GM12878 (cell line): ENCODE results near the gene PREB. TPM values are rescaled to one million over a fixed set of nuclear protein-coding genes. Genes with fewer than 3 reads are reported as not detected.

ENCODE experiments used
- ATAC-seq: fragments of 200-7000 bp; cut with Tn5 transposase; 3 replicates; pipeline ENCODE4 v1.9.1; 2020; ENCODE audit warnings: mild to moderate bottlenecking, moderate library complexity
- BruUV-seq: library from RNA; stranded (reverse); fragments of 400-500 nt; replicated peaks from 2 replicates; lab custom pipeline; 2021; lab: Mats Ljungman, UMichigan
- CTCF ChIA-PET: fragments of 300-600 bp; sonication (Branson Sonifier 250); formaldehyde crosslinking; extraction: SDS; loops from one replicate; lab custom pipeline; 2021; ENCODE audit warnings: inconsistent platforms; lab: Yijun Ruan, JAX
- POLR2A ChIA-PET: fragments of 350-600 bp; formaldehyde crosslinking; extraction: SDS; loops from one replicate; lab custom pipeline; 2021; ENCODE audit warnings: inconsistent platforms; lab: Charles Lee
- RAD21 ChIA-PET: fragments of 300-600 bp; sonication (Branson Sonifier 250); formaldehyde crosslinking; loops from one replicate; lab custom pipeline; 2023; ENCODE audit warnings: antibody characterized with exemption; ENCODE audit not compliant: unreplicated experiment; lab: Charles Lee
- SMC1A ChIA-PET: fragments of 300-600 bp; sonication (Branson Sonifier 250); formaldehyde crosslinking; loops from one replicate; lab custom pipeline; 2023; ENCODE audit not compliant: unreplicated experiment, uncharacterized antibody; lab: Charles Lee
- DNase-seq: peaks from one replicate; pipeline ENCODE4 v3.0.0-alpha.2; 2011; ENCODE audit warnings: low read depth, low spot score
- FAIRE-seq: peaks from 3 replicates; lab custom pipeline; 2011; peaks lifted over from hg19 to GRCh38; lab: Jason Lieb, UNC
- H2AFZ ChIP-seq: 2 replicates; pipeline ENCODE4 v1.6.0; 2011; ENCODE audit warnings: low read depth, low read length, control low read depth; ENCODE audit not compliant: control insufficient read depth
- H3K27ac ChIP-seq: 2 replicates; pipeline ENCODE4 v1.5.1; 2011; ENCODE audit warnings: control low read depth; ENCODE audit not compliant: control insufficient read depth, insufficient read depth
- H3K27me3 ChIP-seq, 2 experiments: replicated peaks in 1 of 2; 2 replicates each; pipeline versions ENCODE4 v1.6.0 to v1.6.1; 2011; ENCODE audit warnings: low read length in 1 of 2; ENCODE audit not compliant: control insufficient read depth in 2 of 2, insufficient read depth in 2 of 2
- H3K36me3 ChIP-seq, 2 experiments: 2 replicates each; pipeline ENCODE4 v1.5.1; 2011; ENCODE audit warnings: low read length in 1 of 2; ENCODE audit not compliant: control insufficient read depth in 2 of 2, insufficient read depth in 2 of 2
- H3K4me1 ChIP-seq: 2 replicates; pipeline ENCODE4 v1.6.1; 2011; ENCODE audit warnings: mild to moderate bottlenecking, low read length, moderate library complexity, mixed read lengths; ENCODE audit not compliant: control insufficient read depth, insufficient read depth
- H3K4me2 ChIP-seq: 2 replicates; pipeline ENCODE4 v1.6.0; 2011; ENCODE audit warnings: control low read depth; ENCODE audit not compliant: control insufficient read depth, insufficient read depth
- H3K4me3 ChIP-seq: fragments of 200-600 bp; sonication (generic); 2 replicates; pipeline ENCODE4 v1.5.1; 2016
- H3K79me2 ChIP-seq: 2 replicates; pipeline ENCODE4 v1.6.0; 2011; ENCODE audit warnings: low read length; ENCODE audit not compliant: control insufficient read depth, insufficient read depth
- H3K9ac ChIP-seq: 2 replicates; pipeline ENCODE4 v1.8.0; 2011; ENCODE audit warnings: low read length, control low read depth, mixed read lengths; ENCODE audit not compliant: control insufficient read depth, insufficient read depth
- H3K9me3 ChIP-seq: replicated peaks from 3 replicates; pipeline ENCODE4 v1.5.1; 2011; ENCODE audit warnings: mild to moderate bottlenecking, low read length; ENCODE audit not compliant: control insufficient read depth, insufficient read depth
- H4K20me1 ChIP-seq: 2 replicates; pipeline ENCODE4 v1.6.0; 2011; ENCODE audit not compliant: control insufficient read depth, insufficient read depth
- EP300 ChIP-seq, 2 experiments: fragments of 150-350 bp in 1 of 2; IDR thresholded peaks; 2 replicates each; pipeline ENCODE4 v1.6.1; 2011 to 2012; ENCODE audit warnings: low read depth in 2 of 2, low read length in 2 of 2, borderline replicate concordance in 1 of 2, improper control_type of control experiment in 1 of 2, inconsistent platforms in 1 of 2; ENCODE audit not compliant: control insufficient read depth in 1 of 2
- EZH2 ChIP-seq: IDR thresholded peaks from 2 replicates; pipeline ENCODE4 v1.6.1; 2012; ENCODE audit warnings: low read depth, mild to moderate bottlenecking, control low read depth, inconsistent platforms, low read length, borderline replicate concordance; ENCODE audit not compliant: control insufficient read depth
- IRF4 ChIP-seq: IDR thresholded peaks from 2 replicates; pipeline ENCODE4 v1.6.1; 2011; ENCODE audit warnings: low read depth, low read length
- SMAD1 ChIP-seq: fragments of 450-650 bp; IDR thresholded peaks from 2 replicates; pipeline ENCODE4 v1.6.1; 2018; ENCODE audit warnings: mild to moderate bottlenecking, low read depth; ENCODE audit not compliant: partially characterized antibody
- SMAD5 ChIP-seq: IDR thresholded peaks from 2 replicates; pipeline ENCODE4 v1.6.1; 2016; ENCODE audit warnings: antibody characterized with exemption, low read depth
- WGBS: methylation state at CpG from one replicate; pipeline ENCODE4 v1.1.6; 2016; ENCODE audit warnings: low lambda C conversion rate; ENCODE audit not compliant: insufficient replicate concordance, insufficient coverage; ENCODE audit errors: missing lambda C conversion rate; 5-methylcytosine and 5-hydroxymethylcytosine counted together
- in situ Hi-C: fragments of 300-500 bp; cut with MboI; formaldehyde crosslinking; loops from 9 replicates; pipeline ENCODE4 v1.14.3; 2018; ENCODE audit warnings: mixed read lengths
- intact Hi-C: fragments of 100-400 bp; cut with micrococcal nuclease; formaldehyde crosslinking; loops from one replicate; pipeline ENCODE4 v1.14.2; 2022; ENCODE audit not compliant: unreplicated experiment
- polyA plus RNA-seq, 11 experiments: library from polyadenylated mRNA; depleted of rRNA in 4 of 11; unstranded in 6 of 11; stranded (reverse) in 5 of 11; fragments of >200 nt; fragmentation: Nextera tagmentation in 4 of 11; fragmentation: Illumina TruSeq in 1 of 11; extraction: Ambion mirVana in 4 of 11; extraction: Trizol in 1 of 11; gene quantifications; 1 replicate in 1 of 11; 2 replicates in 10 of 11; pipeline versions ENCODE4 v1.2.1 to v1.2.3, GENCODE V29; 2011 to 2016; ENCODE audit warnings: inconsistent platforms in 2 of 11, missing spikeins in 2 of 11, low read depth in 1 of 11
- total RNA-seq, 4 experiments: library from RNA; depleted of rRNA in 3 of 4; stranded (reverse); fragments of >200 nt in 3 of 4; fragmentation: Illumina TruSeq in 1 of 4; extraction: Trizol in 1 of 4; gene quantifications; 2 replicates each; pipeline versions ENCODE4 v1.2.1 to v1.2.3, GENCODE V29; 2013 to 2021
- TF ChIP-seq, protein P1 (sequence below): fragments of 450-650 bp; formaldehyde crosslinking; IDR thresholded peaks from 2 replicates; pipeline ENCODE4 v1.4.0; 2020; ENCODE audit warnings: mild to moderate bottlenecking, moderate library complexity

PREB gene
- total and polyA plus RNA-seq, 10 of the 15 experiments (the other 5 are each of a cell fraction or from before 2014, with no cell fraction given): 26.3 to 101 (median 52.7) TPM

DNA sequence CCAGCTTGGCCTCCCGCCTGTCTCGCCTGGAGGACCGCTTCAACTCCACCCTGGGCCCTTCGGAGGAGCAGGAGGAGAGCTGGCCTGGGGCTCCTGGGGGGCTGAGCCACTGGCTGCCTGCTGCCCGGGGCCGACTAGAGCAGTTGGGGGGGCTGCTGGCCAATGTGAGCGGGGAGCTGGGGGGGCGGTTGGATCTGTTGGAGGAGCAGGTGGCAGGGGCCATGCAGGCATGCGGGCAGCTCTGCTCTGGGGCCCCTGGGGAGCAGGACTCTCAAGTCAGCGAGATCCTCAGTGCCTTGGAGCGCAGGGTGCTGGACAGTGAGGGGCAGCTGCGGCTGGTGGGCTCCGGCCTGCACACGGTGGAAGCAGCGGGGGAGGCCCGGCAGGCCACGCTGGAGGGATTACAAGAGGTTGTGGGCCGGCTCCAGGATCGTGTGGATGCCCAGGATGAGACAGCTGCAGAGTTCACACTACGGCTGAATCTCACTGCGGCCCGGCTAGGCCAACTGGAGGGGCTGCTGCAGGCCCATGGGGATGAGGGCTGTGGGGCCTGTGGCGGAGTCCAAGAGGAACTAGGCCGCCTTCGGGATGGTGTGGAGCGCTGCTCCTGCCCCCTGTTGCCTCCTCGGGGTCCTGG lies 51.5 kb downstream of the PREB start:
- TF ChIP-seq EZH2 (no peak), IRF4 (no peak), SMAD1 (no peak), EP300 (IDR thresholded peaks at IDR 0.05; ENCODE audit: borderline replicate concordance in 1 of 2, control insufficient read depth in 1 of 2, low read depth in 2 of 2, low read length in 2 of 2) (no peak), SMAD5 (no peak)
- TF ChIP-seq, protein P1, sequence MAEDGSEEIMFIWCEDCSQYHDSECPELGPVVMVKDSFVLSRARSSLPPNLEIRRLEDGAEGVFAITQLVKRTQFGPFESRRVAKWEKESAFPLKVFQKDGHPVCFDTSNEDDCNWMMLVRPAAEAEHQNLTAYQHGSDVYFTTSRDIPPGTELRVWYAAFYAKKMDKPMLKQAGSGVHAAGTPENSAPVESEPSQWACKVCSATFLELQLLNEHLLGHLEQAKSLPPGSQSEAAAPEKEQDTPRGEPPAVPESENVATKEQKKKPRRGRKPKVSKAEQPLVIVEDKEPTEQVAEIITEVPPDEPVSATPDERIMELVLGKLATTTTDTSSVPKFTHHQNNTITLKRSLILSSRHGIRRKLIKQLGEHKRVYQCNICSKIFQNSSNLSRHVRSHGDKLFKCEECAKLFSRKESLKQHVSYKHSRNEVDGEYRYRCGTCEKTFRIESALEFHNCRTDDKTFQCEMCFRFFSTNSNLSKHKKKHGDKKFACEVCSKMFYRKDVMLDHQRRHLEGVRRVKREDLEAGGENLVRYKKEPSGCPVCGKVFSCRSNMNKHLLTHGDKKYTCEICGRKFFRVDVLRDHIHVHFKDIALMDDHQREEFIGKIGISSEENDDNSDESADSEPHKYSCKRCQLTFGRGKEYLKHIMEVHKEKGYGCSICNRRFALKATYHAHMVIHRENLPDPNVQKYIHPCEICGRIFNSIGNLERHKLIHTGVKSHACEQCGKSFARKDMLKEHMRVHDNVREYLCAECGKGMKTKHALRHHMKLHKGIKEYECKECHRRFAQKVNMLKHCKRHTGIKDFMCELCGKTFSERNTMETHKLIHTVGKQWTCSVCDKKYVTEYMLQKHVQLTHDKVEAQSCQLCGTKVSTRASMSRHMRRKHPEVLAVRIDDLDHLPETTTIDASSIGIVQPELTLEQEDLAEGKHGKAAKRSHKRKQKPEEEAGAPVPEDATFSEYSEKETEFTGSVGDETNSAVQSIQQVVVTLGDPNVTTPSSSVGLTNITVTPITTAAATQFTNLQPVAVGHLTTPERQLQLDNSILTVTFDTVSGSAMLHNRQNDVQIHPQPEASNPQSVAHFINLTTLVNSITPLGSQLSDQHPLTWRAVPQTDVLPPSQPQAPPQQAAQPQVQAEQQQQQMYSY: no peak

More for the DNA sequence above, 51.5 kb downstream of the PREB start:
- no peak overlapping the region for H3K4me3 ChIP-seq
- in situ Hi-C loops: loop anchor here (10.0 kb wide), 1 partner anchor 118 kb away; no protein-coding TSS in a partner anchor
- ChIA-PET CTCF (interaction anchor here (0.6 to 8.6 kb wide), 6 partner anchors 8 to 546 kb away, joined by 4 to 85 read pairs (median 16); partner anchors contain the start of genes AGBL5, CCDC121, GPN1 and OST4), SMC1A (interaction anchor here (1.4 to 3.6 kb wide), 2 partner anchors 30 to 32 kb away, joined by 5 to 19 read pairs; partner anchors contain the start of gene AGBL5), POLR2A (interaction anchor here (0.6 to 4.9 kb wide), 5 partner anchors 10 to 45 kb away, joined by 3 to 43 read pairs (median 5); partner anchors contain the start of genes AGBL5 and OST4), RAD21 (interaction anchor here (1.0 to 2.3 kb wide), 5 partner anchors 10 to 738 kb away, joined by 3 to 22 read pairs (median 5); partner anchors contain the start of genes AGBL5 and OST4)
- BruUV-seq: no TSS peak
- DNase-seq: no peak
- H3K4me2 ChIP-seq: no peak overlapping the region
- H3K36me3 ChIP-seq: no peaks in the 10 kb centered on the region
- intact Hi-C loops: no loop called here
- H3K79me2 ChIP-seq: no peaks in the 10 kb centered on the region
- H3K27ac ChIP-seq: no peak overlapping the region
- WGBS: 83% methylated on average over 24 of the region's 27 CpGs
- no peaks in the 10 kb centered on the region for H4K20me1 ChIP-seq
- no peaks in the 10 kb centered on the region for H3K27me3 ChIP-seq
- H3K9ac ChIP-seq: no peak overlapping the region
- no peak overlapping the region for H2AFZ ChIP-seq
- no peaks in the 10 kb centered on the region for H3K9me3 ChIP-seq
- no peak for FAIRE-seq
- ATAC-seq: no peak
- peaks cover 25% of the 10 kb centered on the region for H3K4me1 ChIP-seq
